HEK293 (cell line): Measurements from ENCODE around the gene PPARA.

ENCODE experiments used
- ZNF239 ChIP-seq: fragments of 450-650 bp; formaldehyde crosslinking; IDR thresholded peaks from 2 replicates; pipeline ENCODE4 v1.5.1; 2016; ENCODE audit warnings: missing biosample characterization, missing genetic modification characterization
- ZNF426 ChIP-seq: fragments of 450-650 bp; formaldehyde crosslinking; IDR thresholded peaks from 2 replicates; pipeline ENCODE4 v1.5.1; 2017; ENCODE audit warnings: missing biosample characterization, missing genetic modification characterization, mild to moderate bottlenecking, inconsistent platforms, moderate library complexity

DNA sequence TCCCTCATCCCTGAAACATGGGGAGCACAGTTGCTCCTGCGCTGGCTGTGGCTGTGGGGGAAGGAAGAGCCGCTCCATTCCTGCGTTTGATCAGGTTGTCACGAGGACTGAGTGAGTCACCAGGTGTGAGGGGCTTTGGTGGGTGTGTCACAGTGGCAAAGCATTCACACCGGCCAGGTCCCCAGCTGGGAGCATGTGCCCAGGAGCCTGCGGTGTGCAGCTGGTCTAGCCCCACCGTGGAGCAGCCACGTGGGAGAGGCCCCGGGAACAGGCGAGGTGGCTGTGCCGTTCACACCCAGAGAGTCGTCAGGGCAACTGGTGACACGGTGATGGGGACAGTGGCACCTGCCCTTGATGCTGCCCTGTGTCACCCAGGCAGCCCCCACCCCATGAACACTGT, 47.6 kb upstream of the PPARA start:
- no peak for TF ChIP-seq ZNF426 (tag by site-specific recombination)
- no peak for TF ChIP-seq ZNF239 (tag by site-specific recombination)
